Adipose tissue (tissue), 3 donors: Measurements from ENCODE around the gene MED9. TPM values are rescaled to one million over a fixed set of nuclear protein-coding genes. Genes with fewer than 3 reads are reported as not detected.
"Not testable (repeated sequence)": the region's sequence is repeated elsewhere in the genome, so short reads cannot be mapped to it uniquely, and the experiment has no call there.

Experiments used
- H3K27ac ChIP-seq: one replicate; pipeline ENCODE4 v1.5.1; 2013; ENCODE audit warnings: low read depth, low read length
- WGBS, 3 donors: extraction: QIAGEN DNeasy Blood & Tissue Kit; methylation state at CpG; one replicate each; pipeline ENCODE4 v1.1.7; 2013; 5-methylcytosine and 5-hydroxymethylcytosine counted together
- polyA plus RNA-seq, 3 donors: library from polyadenylated mRNA; stranded (reverse); fragments of 200-250 nt; gene quantifications; one replicate each; pipeline ENCODE4 v1.2.3, GENCODE V29; 2013
- donor health status: healthy with polysubstance abuse.
- donor health status: Bipolar disorder and iron deficiency.
- donor health status: healthy.

MED9 gene
- polyA plus RNA-seq, 3 donors, result 7.4 to 13.8 (median 9.4) TPM

DNA sequence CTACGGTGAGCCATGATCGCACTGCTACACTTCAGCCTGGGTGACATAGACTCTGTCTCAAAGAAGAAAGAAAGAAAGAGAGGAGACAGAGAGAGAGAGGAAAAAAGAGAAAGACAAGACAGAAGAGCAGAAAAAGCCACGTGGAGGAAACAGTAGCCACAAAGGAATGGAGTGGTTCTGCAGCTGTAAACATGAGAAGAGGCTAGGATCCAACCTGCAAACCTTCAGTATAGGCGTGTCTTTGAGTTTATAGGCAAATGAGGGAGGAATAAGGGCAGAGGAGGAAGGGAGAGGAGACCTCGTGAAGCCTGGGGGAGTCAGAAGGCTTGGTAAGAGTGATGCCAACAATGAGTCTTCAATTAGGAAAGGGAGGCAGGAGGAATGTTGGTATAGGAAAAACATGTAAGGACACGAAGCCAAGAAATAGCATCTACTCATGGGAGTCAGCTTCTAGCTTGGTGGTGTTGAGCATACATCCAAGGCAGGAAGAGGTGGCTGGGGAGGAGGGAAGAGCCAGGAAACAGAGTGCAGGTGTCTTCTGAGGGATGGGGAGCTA is 3.9 kb downstream of the MED9 start:
- no peak overlapping the region for H3K27ac ChIP-seq
- 73 to 78% (median 76%) methylated on average over 6 of the region's 6 CpGs for WGBS, 3 donors

DNA sequence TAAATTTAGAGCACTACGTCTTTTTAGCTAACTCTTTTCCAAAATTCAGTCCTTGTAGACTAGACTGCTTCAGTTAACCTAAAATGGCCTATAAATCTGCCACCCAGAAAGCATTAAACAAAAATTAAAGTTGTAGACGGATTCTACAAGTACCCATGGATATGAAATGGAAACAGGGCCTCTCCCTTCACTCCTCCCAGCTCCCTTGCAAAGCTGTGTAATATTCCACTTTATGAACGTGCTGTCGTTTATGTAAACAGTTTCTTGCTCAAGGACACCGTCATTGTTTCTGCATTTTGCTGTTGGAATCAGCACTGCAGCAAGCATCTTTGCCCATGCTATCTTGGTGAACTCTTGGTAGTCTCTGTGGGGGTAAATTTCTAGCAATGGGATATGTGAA is 5.1 kb downstream of the MED9 start:
- no peak overlapping the region for H3K27ac ChIP-seq
- 59 to 79% (median 70%) methylated on average over 5 of the region's 5 CpGs for WGBS, 3 donors

DNA sequence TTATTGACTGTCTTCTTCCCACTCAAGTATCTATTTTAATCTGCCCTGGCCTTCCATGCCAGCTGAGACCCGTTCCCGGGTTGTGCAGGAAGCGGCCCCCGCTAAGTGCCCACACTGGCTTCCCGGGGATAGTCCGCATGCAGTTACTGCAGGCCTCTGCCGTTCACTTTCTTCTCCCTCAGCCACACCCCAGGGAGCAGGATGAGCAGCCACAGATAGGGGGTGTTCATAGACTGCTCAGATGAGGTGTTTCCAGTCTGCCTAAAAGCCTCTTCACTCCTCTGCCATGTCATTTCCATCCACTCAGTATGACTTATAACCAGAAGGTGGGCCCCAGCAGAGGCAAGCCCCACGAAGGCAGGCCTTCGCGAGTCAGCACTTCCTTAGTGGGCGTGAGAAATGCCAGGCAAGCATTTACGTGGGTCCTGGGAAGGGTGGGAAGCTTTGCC is 7.7 kb downstream of the MED9 start:
- H3K27ac ChIP-seq, result no peak overlapping the region
- WGBS, 3 donors, result 54 to 69% (median 54%) methylated on average over 12 of the region's 12 CpGs

DNA sequence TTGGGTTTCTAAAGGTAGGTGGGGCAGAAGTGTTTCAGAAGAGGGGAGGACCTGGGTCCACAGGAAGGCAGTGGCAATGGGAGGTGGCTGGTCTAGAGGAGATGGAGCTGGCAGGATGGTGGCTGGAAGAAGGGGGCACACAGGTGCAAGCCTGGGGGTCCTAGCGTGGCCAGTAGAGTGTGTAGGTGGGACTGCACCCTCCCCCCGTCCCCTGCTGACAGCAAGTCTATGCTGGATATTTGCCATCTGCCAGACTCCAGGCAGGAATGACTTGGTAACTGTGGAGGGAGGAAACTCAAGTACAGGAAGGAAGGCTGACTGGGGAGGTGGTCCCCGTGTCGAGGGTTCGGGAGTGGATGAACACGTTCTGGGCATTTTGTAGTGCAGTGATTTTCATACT is 8.6 kb downstream of the MED9 start:
- 85 to 87% (median 86%) methylated on average over 6 of the region's 6 CpGs for WGBS, 3 donors

DNA sequence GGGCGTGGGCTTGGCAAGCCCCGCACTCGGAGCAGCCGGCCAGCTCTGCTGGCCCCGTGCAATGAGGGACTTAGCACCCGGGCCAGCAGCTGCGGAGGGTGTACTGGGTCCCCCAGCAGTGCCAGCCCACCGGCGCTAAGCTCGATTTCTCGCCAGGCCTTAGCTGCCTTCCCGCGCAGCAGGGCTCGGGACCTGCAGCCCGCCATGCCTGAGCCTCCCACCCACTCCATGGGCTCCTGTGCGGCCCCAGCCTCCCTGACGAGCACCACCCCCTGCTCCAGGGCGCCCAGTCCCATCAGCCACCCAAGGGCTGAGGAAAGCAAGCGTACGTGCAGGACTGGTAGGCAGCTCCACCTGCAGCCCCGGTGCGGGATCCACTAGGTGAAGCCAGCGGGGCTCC is 9.6 kb downstream of the MED9 start:
- WGBS, 3 donors, result 96 to 98% (median 98%) methylated on average over 19 to 23 of the region's 23 CpGs

More for the DNA sequence above, 8.6 kb downstream of the MED9 start:
- H3K27ac ChIP-seq, result no peak overlapping the region

DNA sequence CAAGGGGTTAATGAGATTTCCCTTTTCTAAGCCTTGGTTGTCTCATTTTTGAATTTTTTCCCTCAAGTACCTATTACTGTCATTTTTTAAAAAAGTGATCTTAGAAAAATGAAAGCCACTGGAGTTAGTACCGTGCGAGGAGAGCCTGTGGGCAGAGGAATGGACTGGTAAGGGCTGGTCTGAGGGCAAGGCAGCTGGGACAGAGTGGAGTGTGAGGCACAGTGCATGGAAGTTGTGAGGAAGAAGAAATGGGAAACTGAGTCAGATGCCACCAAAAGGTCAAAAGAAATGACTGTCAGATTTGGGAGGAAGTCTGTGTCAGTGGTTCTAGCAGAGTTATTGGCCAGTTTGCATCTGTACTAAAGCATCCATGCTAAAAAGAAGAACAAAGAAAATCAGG is 11.2 kb downstream of the MED9 start:
- 88 to 95% (median 92%) methylated on average over 1 to 2 of the region's 2 CpGs for WGBS, 3 donors
- no peak overlapping the region for H3K27ac ChIP-seq

More for the DNA sequence above, 9.6 kb downstream of the MED9 start:
- not testable (repeated sequence) for H3K27ac ChIP-seq

DNA sequence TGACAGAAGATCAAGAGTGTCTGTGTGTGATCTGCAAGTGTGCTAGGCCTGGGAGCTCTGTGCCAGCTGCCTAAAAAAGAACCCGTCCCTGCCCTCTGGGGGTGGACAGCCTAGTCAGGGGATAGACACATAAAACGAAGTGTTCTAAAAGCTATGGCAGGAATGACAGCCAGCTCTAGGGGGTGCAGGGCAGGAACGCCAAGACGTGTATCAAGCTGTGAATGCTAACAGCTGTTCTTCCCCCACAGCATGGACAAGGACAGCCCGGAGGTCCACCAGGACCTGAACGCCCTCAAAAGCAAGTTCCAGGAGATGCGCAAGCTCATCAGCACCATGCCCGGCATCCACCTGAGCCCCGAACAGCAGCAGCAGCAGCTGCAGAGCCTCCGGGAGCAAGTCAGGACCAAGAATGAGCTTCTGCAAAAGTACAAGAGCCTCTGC is 14.3 kb downstream of the MED9 start:
- 82 to 94% (median 86%) methylated on average over 10 of the region's 10 CpGs for WGBS, 3 donors
- H3K27ac ChIP-seq, result no peak overlapping the region

DNA sequence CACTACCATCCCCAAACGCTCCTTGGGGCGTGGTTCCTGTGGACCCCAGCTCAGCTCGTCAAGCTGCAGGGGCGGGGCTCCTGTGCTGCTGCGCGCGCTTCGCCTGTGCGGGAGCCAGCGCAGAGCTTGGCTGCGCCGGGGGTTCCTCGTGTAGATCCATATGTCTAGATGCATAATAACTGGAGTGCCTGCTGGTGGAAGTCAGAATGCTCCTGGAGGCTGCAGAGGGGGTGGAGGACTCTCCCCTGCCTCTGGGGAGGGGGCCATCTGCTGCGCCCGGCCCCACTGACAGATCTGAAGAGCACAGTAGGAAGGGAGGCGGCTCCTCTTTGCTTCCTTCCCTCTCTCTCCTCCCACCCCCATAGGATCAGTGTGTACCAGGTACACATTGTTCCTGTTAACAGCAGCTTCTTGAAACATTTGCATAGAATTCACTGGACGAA is 14.8 kb downstream of the MED9 start:
- 85 to 92% (median 87%) methylated on average over 17 of the region's 17 CpGs for WGBS, 3 donors
- no peak overlapping the region for H3K27ac ChIP-seq

DNA sequence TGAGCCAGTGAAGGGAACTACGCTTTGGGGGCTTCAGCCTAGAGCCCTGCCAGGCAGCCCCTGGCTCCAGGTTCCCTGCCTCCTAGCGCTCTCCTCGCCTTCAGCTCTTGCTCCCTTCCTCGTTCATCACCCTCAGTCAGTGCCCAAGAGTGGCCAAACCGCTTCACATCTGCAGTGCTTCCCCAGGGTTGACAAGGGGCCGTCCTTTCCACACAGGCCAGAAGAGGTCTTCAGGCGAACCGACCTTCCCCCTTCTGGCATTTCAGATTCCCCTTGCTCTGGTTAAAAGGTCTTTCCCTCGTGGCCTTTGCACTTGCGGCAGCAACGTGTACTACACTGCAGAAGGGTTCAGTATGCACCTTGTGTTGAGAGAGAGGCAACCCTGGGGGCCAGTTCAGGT is 15.3 kb downstream of the MED9 start:
- WGBS, 3 donors, result 72 to 85% (median 81%) methylated on average over 11 of the region's 11 CpGs
- H3K27ac ChIP-seq, result no peak overlapping the region

DNA sequence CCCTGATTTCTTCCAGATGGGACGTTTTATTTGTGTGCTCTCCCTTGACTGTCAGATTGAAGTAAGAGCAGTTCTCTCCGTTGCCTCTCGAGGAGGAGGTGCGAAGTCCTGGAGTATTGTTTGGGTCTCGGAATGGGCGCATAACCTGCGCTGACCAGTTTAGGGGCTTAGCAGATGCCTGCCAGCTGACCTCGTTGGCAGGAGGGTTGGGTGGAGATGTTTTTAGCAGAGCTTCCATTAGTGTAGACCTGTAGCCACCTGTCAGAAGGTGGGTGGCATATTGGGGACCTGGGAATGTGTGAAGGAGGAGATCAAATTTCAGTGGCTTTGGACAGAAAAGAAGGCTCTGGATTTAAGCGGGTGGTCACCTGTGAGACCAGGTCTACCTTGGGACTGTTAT is 15.8 kb downstream of the MED9 start:
- 79 to 92% (median 89%) methylated on average over 9 of the region's 9 CpGs for WGBS, 3 donors
- no peak overlapping the region for H3K27ac ChIP-seq

DNA sequence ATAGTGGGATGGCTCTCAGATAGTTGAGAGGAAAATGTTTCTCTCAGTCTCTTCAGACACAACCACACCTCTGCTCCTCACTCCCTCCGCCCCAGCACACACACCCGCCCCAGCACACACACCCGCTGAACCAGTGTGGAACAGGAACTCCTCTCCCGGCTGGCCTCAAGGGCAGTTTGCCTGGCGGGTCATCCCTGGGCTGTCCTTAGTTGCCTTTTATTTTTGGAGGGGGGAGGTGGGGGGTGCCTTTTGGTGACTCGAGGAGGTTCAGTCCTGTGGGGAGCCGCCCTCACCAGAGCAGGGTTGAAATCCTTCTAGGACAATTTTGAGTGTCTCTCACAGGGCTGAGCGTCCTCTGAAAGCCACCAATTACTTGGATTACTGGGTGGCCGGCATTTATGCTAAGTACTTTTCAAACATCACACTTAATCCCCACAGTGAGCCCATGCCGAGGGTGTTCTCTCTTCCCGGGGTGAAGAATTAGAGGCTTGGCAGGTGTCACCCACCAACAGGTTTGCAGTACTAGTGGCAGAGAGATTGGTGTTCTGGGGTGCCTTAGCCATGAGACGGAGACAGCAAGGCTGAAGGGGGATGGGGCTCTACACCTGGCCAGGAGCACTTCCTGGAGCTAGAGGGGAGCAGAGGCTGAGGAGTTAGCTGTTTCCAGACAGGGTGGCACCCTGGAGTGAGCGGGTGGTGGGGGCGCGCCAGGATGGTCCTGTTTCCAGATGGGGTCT is 16.6 kb downstream of the MED9 start:
- H3K27ac ChIP-seq, result no peak overlapping the region
- WGBS, 3 donors, result 54 to 73% (median 71%) methylated on average over 15 of the region's 15 CpGs

DNA sequence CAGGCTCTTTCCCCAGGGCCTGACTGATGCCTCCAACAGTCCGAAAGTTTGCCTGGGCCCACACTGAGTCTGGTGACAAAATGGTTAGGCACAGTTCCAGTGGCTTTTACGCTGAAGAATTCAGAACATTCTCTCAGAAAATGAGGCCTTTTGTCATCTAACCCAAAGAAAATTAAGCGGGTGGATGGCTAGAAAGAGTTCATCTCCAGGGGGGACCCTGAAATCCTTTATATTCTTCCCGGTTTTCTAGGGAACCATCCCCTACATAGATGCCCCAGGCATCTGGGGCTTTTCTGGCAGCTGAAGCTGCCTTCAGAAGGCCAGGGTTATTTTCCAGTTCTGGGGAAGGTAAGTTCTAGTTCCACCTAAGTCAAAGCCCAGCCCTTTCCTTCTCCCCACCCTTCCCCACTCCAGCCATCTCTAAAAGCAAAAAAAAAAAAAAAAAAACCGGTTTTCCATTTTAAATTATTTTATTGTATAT is 17.2 kb downstream of the MED9 start:
- no peak overlapping the region for H3K27ac ChIP-seq
- 65 to 81% (median 77%) methylated on average over 5 of the region's 5 CpGs for WGBS, 3 donors

DNA sequence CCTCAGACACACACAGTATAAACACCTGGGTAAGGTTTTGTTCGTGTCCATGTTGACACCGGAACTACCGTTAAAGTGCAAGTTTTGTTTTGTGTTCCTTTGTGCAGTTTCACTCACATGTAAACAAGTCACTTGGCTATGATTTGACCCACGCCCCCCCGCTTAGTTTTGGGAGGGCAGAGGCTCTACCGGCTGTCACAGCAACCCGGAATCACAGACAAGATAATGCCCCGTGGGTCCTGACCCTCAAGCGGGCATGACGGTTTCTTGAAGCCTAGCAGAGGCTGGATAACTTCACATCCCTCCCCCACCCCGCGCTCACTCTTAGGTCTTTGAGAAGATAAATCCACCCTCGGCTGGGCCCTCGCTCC is 17.7 kb downstream of the MED9 start:
- H3K27ac ChIP-seq, result no peak overlapping the region
- WGBS, 3 donors, result 32 to 54% (median 45%) methylated on average over 14 of the region's 14 CpGs

DNA sequence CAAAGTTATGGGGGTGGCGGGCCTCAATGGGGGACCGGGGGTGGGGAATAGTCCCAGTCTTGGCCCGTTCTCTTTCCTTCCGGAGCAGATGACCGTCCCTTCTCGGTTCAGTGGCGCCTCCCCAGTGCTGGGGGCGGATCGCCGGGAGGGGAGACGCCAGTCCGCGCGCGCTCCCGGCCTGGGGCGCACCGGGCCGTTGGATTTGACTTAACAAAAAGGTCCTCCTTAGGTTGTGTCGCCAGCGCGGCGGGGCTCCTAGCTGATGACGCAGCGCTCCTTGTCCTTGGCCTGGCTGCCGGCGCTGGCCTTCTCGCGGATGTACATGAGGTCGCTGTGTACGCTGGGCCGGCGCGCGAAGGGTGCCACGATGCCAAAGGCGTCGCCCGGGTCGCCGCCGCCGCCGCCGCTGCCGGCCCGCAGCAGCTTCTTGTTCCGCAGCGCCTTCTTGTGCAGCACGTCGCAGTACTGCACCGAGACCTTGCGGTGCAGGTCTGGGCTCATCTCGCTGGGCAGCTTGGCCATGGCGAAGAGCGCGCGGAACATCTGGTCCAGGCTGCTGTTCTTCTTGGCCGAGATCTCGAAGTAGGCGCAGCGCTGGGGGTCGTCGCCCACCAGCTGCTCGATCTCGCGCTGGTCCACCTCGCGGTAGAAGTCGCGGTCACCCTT is 18.2 kb downstream of the MED9 start:
- no peak overlapping the region for H3K27ac ChIP-seq

DNA sequence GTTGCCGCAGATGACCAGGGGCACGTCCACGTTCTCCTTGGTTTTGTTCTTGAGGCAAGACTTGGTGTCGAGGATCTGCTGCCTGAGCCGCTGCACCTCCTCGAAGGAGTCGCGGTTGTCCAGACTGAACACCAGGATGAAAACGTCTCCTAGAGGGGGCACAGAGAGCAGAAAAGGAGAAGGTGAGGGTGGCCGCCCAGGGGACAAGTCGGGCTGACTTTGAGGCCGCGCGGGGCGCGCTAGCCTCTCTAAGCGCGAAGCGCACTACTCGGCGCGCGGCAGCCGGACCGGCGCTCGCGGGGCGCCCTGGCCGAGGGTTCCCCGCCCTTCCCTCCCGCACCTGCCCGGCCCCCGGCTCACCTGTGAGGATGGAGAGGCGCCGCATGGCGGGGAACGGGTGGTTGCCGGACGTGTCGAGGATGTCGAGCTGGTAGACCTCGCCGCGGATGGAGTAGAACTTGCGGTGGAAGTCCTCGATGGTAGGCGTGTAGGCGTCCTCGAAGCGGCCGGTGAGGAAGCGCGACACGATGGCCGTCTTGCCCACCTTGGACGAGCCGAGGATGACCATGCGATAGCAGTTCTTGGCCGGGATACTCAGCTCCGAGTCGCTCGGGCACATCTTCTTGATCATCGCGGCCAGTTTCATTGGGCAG is 18.9 kb downstream of the MED9 start:
- WGBS, 3 donors, result 1 to 2% (median 1%) methylated on average over 64 to 65 of the region's 65 CpGs
- no peak overlapping the region for H3K27ac ChIP-seq

More for the DNA sequence above, 18.2 kb downstream of the MED9 start:
- WGBS, 3 donors, result 2 to 4% (median 4%) methylated on average over 68 to 71 of the region's 71 CpGs

DNA sequence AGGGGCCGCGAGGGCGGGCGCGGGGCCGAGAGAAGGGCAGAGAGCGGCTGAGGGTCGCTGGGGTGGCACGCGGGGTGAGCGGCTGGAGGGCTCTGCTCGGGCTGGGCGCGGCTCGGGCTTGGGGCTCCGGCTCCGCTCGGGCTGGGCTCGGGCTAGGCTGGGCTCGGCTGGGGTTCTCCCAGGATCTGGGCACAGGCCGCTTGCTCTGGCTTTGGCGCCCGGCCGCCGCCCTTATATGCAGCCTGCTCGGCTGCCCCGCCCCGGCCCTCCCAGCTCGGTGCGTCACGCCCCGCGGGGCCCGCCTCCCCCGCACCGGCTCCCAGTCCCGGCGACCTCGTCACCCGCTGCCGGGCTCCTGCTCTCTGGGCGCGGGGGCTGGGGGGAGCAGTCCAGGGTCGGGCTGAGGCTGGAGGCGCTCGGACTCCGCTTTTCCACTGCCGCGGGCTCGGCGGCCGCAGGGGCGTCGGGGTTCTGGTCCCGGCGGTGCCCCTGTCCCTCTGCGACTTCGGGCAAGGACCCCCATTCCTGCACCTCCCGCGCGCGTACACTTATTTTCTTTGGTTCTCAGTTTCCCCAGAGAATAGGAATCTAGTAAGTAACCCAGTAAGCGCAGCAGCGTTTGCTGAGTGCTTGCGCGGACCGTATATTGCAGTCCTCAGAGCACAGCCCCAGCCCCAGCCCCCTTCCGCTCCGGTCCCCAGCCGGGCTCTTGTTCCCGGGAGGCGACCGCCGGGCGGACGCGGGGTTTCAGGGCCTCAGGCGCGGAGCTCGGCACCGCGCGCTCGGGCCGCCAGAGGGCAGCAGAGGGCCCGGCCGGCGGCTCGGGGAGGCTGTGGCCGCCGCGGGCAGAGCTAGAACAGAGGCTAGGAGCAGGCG is 19.6 kb downstream of the MED9 start, which contains the start of gene RASD1:
Gene RASD1, minus strand, starts transcription at position 207 of the 876 bp plus-strand sequence. CDS start 214 bp downstream, outside the sequence.
- 0 to 1% (median 1%) methylated on average over 70 to 93 of the region's 93 CpGs for WGBS, 3 donors
- H3K27ac ChIP-seq, result no peak within 1 kb of the TSS

DNA sequence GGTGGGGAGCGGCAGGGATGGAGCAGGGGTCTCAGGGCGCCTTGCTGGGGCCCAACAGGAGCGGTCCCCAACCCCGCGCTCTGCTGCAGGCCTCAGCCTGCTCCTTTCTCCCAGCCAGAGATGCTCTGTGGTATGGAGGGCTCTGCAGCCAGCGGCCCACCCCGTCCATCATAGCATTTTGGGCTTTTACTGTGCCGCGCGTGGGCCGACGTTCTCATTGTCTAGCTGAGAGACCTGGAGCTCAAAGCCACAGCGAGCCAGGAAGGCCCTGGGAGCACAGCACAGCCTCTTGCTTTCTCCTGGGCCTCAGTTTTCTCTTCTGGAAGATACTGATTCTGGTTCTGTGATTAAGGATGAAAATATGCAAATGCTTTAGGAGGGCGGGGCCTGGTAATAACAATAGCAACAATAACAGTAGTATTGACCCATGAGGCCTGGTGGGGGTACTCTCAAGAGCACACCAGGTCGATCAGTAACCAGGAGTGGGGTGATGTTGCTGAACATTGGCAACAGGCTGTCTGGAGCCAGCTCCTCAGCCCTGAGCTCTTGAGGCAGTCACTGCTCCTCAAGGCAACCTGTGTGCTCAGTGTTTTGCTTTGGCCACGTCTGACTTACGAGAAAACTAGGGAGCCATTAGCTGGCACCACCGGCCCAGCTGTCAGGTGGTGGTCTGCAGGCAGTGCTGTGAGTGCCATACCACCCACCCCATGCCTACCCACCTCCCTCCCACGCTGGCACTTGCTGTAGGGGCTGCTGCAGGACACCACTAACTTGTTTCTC is 20.5 kb downstream of the MED9 start:
- no peak overlapping the region for H3K27ac ChIP-seq
- WGBS, 3 donors, result 40 to 45% (median 40%) methylated on average over 19 of the region's 19 CpGs
